GM23338 (cell line): ENCODE results near the gene STAU1. TPM values are rescaled to one million over a fixed set of nuclear protein-coding genes. Genes with fewer than 3 reads are reported as not detected.

Experiments
- ATAC-seq: fragments of 200-7000 bp; cut with Tn5 transposase; 3 replicates; pipeline ENCODE4 v1.9.1; 2020
- DNase-seq: peaks from one replicate; pipeline ENCODE4 v3.0.0-alpha.2; 2015; ENCODE audit warnings: low spot score
- H2AFZ ChIP-seq: fragments of 200-600 bp; sonication (generic); 2 replicates; pipeline ENCODE4 v1.8.0; 2016; ENCODE audit warnings: antibody characterized with exemption, mild to moderate bottlenecking, moderate library complexity
- H3F3A ChIP-seq: fragments of 200-600 bp; sonication (generic); replicated peaks from 2 replicates; pipeline ENCODE4 v1.8.0; 2017; ENCODE audit warnings: antibody characterized with exemption, mixed run types, low read depth
- H3K27ac ChIP-seq: fragments of 200-600 bp; sonication (generic); 2 replicates; pipeline ENCODE4 v1.6.1; 2016; ENCODE audit warnings: low read depth
- H3K27me3 ChIP-seq: fragments of 200-600 bp; sonication (generic); 2 replicates; pipeline ENCODE4 v1.8.0; 2016; ENCODE audit warnings: mild to moderate bottlenecking, mixed run types, moderate library complexity; ENCODE audit not compliant: insufficient read depth
- H3K36me3 ChIP-seq: fragments of 200-600 bp; sonication (generic); 2 replicates; pipeline ENCODE4 v1.8.0; 2016; ENCODE audit warnings: mild to moderate bottlenecking; ENCODE audit not compliant: insufficient read depth
- H3K4me1 ChIP-seq: fragments of 200-600 bp; sonication (generic); 2 replicates; pipeline ENCODE4 v1.8.0; 2016; ENCODE audit warnings: mild to moderate bottlenecking, moderate library complexity; ENCODE audit not compliant: insufficient read depth
- H3K4me2 ChIP-seq: fragments of 200-600 bp; sonication (generic); 2 replicates; pipeline ENCODE4 v1.7.1; 2017; ENCODE audit warnings: mixed run types
- H3K4me3 ChIP-seq: fragments of 200-600 bp; sonication (generic); 2 replicates; pipeline ENCODE4 v1.6.1; 2016; ENCODE audit warnings: mixed run types
- H3K79me2 ChIP-seq: fragments of 200-600 bp; sonication (generic); replicated peaks from 2 replicates; pipeline ENCODE4 v1.8.0; 2017; ENCODE audit warnings: mild to moderate bottlenecking; ENCODE audit not compliant: insufficient read depth
- H3K9me2 ChIP-seq: fragments of 200-600 bp; sonication (generic); 2 replicates; pipeline ENCODE4 v1.8.0; 2017; ENCODE audit not compliant: insufficient read depth
- H4K20me1 ChIP-seq: fragments of 200-600 bp; sonication (generic); replicated peaks from 2 replicates; pipeline ENCODE4 v1.8.0; 2017; ENCODE audit warnings: mild to moderate bottlenecking; ENCODE audit not compliant: insufficient read depth
- H3K27ac Mint-ChIP-seq: 2 replicates; pipeline ENCODE4 v1.8.0; 2020; ENCODE audit warnings: inconsistent platforms, mild to moderate bottlenecking, moderate library complexity, mixed read lengths
- H3K27me3 Mint-ChIP-seq: 3 replicates; pipeline ENCODE4 v1.8.0; 2022; ENCODE audit warnings: low read depth, mild to moderate bottlenecking, moderate library complexity, mixed read lengths, inconsistent platforms; ENCODE audit not compliant: insufficient read depth, poor library complexity
- H3K36me3 Mint-ChIP-seq: 3 replicates; pipeline ENCODE4 v1.8.0; 2021; ENCODE audit warnings: low read depth, mild to moderate bottlenecking, inconsistent platforms, moderate library complexity, mixed read lengths
- H3K4me1 Mint-ChIP-seq: 3 replicates; pipeline ENCODE4 v1.8.0; 2020; ENCODE audit warnings: mild to moderate bottlenecking, inconsistent platforms, mixed read lengths
- H3K4me3 Mint-ChIP-seq: 3 replicates; pipeline ENCODE4 v1.8.0; 2021; ENCODE audit warnings: moderate library complexity, mild to moderate bottlenecking, inconsistent platforms, mixed read lengths
- H3K9me3 Mint-ChIP-seq: 3 replicates; pipeline ENCODE4 v1.8.0; 2020; ENCODE audit warnings: moderate library complexity, mild to moderate bottlenecking, inconsistent platforms, mixed read lengths
- CREB1 ChIP-seq: fragments of 250-450 bp; sonication (Bioruptor Pico); IDR thresholded peaks from 2 replicates; pipeline ENCODE4 v1.5.0; 2020; ENCODE audit warnings: low read depth, mild to moderate bottlenecking, moderate library complexity
- CTCF ChIP-seq, 2 experiments: fragments of 200-600 bp in 1 of 2; sonication (generic) in 1 of 2; conservative IDR thresholded peaks; 2 replicates each; pipeline versions ENCODE4 v1.5.1 to v1.6.1; 2016 to 2017; ENCODE audit warnings: antibody characterized with exemption in 2 of 2, low read depth in 2 of 2, mild to moderate bottlenecking in 2 of 2, moderate library complexity in 1 of 2
- ETS1 ChIP-seq: IDR thresholded peaks from 2 replicates; pipeline ENCODE4 v1.6.1; 2016; ENCODE audit warnings: antibody characterized with exemption
- EZH2 ChIP-seq: fragments of 200-600 bp; sonication (generic); IDR thresholded peaks from one replicate; pipeline ENCODE4 v1.8.0; 2017; ENCODE audit warnings: antibody characterized with exemption, mild to moderate bottlenecking, low read depth; ENCODE audit not compliant: unreplicated experiment
- EZH2phosphoT487 ChIP-seq: fragments of 200-600 bp; sonication (generic); IDR thresholded peaks from one replicate; pipeline ENCODE4 v1.8.1; 2018; ENCODE audit warnings: antibody characterized with exemption; ENCODE audit not compliant: unreplicated experiment
- JUNB ChIP-seq: IDR thresholded peaks from one replicate; pipeline ENCODE4 v1.6.1; 2016; ENCODE audit warnings: antibody characterized with exemption; ENCODE audit not compliant: unreplicated experiment
- NANOG ChIP-seq: IDR thresholded peaks from 2 replicates; pipeline ENCODE4 v1.6.1; 2016; ENCODE audit warnings: antibody characterized with exemption, borderline replicate concordance
- POLR2AphosphoS5 ChIP-seq: IDR thresholded peaks from 2 replicates; pipeline ENCODE4 v1.6.1; 2016; ENCODE audit warnings: antibody characterized with exemption, low read depth
- REST ChIP-seq: IDR thresholded peaks from one replicate; pipeline ENCODE4 v1.6.1; 2018; ENCODE audit warnings: antibody characterized with exemption; ENCODE audit not compliant: unreplicated experiment
- STAT1 ChIP-seq: IDR thresholded peaks from one replicate; pipeline ENCODE4 v1.6.1; 2016; ENCODE audit warnings: antibody characterized with exemption; ENCODE audit not compliant: unreplicated experiment
- ZNF114 ChIP-seq: fragments of 250-450 bp; sonication (Bioruptor Pico); IDR thresholded peaks from 2 replicates; pipeline ENCODE4 v1.5.0; 2020; ENCODE audit warnings: mild to moderate bottlenecking, moderate library complexity
- ZNF331 ChIP-seq: fragments of 250-450 bp; sonication (Bioruptor Pico); IDR thresholded peaks from 2 replicates; pipeline ENCODE4 v1.5.0; 2020; ENCODE audit warnings: low read depth, mild to moderate bottlenecking, moderate library complexity
- ZNF462 ChIP-seq: fragments of 250-450 bp; sonication (Bioruptor Pico); IDR thresholded peaks from 2 replicates; pipeline ENCODE4 v1.5.0; 2020; ENCODE audit warnings: mild to moderate bottlenecking, moderate library complexity
- polyA plus RNA-seq: library from polyadenylated mRNA; unstranded; fragments of >200 nt; fragmentation: Nextera tagmentation; extraction: Ambion mirVana; gene quantifications from 2 replicates; pipeline ENCODE4 v1.2.1, GENCODE V29; 2016
- total RNA-seq: library from RNA; depleted of rRNA; stranded (reverse); fragments of >200 nt; shearing (Covaris generic); gene quantifications from 2 replicates; pipeline ENCODE4 v1.2.3, GENCODE V29; 2014

The STAU1 gene
- total and polyA plus RNA-seq, 2 experiments from 2014 or later = 102 TPM

GRCh38 chr20:49228676-49229075 is 40.5 kb upstream of the STAU1 start:
- Mint-ChIP-seq H3K36me3 (peaks cover 85% of the 10 kb centered on the region), H3K4me1 (no peaks in the 10 kb centered on the region), H3K4me3 (no peak overlapping the region), H3K27me3 (no peaks in the 10 kb centered on the region), H3K27ac (no peak overlapping the region), H3K9me3 (no peaks in the 10 kb centered on the region)
- Histone ChIP-seq H3K79me2 (no peaks in the 10 kb centered on the region), H3K36me3 (peaks cover 27% of the 10 kb centered on the region), H3K9me2 (no peaks in the 10 kb centered on the region), H2AFZ (no peak overlapping the region), H3K27ac (no peak overlapping the region), H3K4me3 (no peak overlapping the region), H3K4me1 (no peaks in the 10 kb centered on the region), H4K20me1 (peaks cover 4% of the 10 kb centered on the region), H3K4me2 (no peak overlapping the region), H3F3A (0 out of 2 replicates have a peak, but pooled peaks cover 2% of the 10 kb centered on the region), H3K27me3 (no peaks in the 10 kb centered on the region)
- DNase-seq = no peak
- ATAC-seq = no peak
- TF ChIP-seq CREB1 (no peak), CTCF (conservative IDR thresholded peaks at IDR 0.05; ENCODE audit: low read depth in 2 of 2) (no peak), JUNB (no peak), STAT1 (no peak), ZNF462 (CRISPR knock-in tag) (no peak), POLR2AphosphoS5 (no peak), ETS1 (no peak), ZNF114 (CRISPR knock-in tag) (no peak), REST (no peak), NANOG (no peak), EZH2phosphoT487 (no peak), ZNF331 (CRISPR knock-in tag) (no peak), EZH2 (no peak)
